Fibroblast of pulmonary artery (primary cell): Measurements from ENCODE around the gene NIPSNAP2.

Experiments
- DNase-seq: peaks from one replicate; pipeline ENCODE4 v3.0.0-alpha.2; 2010; ENCODE audit warnings: low read depth
- H3K4me3 ChIP-seq: replicated peaks from 2 replicates; pipeline ENCODE4 v1.5.1; 2011; ENCODE audit warnings: low read depth, mild to moderate bottlenecking, control low read depth, low read length, moderate library complexity
- TF ChIP-seq, protein P1 (sequence below): IDR thresholded peaks from 2 replicates; pipeline ENCODE4 v1.5.1; 2011; ENCODE audit warnings: mild to moderate bottlenecking, control low read depth, low read length, inconsistent platforms; ENCODE audit errors: missing control alignments

NIPSNAP2 gene

DNA sequence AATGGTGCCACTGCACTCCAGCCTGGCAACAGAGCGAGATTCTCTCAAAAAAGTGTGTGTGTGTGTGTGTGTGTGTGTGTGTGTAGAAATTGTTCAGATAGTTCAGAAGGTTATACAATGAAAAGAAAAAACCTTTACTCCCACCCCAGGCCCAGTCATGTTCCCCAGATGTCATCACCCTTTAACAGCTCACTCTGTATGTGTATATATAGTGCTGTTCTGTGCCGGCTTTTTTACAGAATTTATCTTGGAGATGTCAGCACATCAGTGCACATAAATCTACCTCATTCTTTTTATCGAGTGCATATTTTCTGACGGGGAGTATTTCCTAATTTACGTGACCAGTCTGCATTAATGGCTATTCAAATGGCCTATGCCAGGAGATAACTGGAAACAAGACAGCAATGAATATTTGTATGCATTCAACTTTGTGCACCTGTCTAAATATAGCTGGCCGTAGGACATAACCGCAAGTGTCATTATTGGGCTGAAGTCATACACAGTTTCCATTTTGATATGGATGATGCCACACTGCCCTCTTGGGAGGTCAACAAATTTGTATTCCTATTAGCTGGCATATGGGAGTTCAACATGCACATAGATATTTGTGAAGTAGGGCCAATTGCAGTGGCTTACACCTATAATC is 11.7 kb downstream of the NIPSNAP2 start:
- TF ChIP-seq, protein P1, sequence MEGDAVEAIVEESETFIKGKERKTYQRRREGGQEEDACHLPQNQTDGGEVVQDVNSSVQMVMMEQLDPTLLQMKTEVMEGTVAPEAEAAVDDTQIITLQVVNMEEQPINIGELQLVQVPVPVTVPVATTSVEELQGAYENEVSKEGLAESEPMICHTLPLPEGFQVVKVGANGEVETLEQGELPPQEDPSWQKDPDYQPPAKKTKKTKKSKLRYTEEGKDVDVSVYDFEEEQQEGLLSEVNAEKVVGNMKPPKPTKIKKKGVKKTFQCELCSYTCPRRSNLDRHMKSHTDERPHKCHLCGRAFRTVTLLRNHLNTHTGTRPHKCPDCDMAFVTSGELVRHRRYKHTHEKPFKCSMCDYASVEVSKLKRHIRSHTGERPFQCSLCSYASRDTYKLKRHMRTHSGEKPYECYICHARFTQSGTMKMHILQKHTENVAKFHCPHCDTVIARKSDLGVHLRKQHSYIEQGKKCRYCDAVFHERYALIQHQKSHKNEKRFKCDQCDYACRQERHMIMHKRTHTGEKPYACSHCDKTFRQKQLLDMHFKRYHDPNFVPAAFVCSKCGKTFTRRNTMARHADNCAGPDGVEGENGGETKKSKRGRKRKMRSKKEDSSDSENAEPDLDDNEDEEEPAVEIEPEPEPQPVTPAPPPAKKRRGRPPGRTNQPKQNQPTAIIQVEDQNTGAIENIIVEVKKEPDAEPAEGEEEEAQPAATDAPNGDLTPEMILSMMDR, result no peak
- DNase-seq, result no peak
- no peak overlapping the region for H3K4me3 ChIP-seq

GRCh38 chr7:55977831-55978230 is 13.4 kb downstream of the NIPSNAP2 start:
- no peak overlapping the region for H3K4me3 ChIP-seq

GRCh38 chr7:55980266-55980665 is 15.9 kb downstream of the NIPSNAP2 start:
- no peak overlapping the region for H3K4me3 ChIP-seq

More at GRCh38 chr7:55977831-55978230, 13.4 kb downstream of the NIPSNAP2 start:
- TF ChIP-seq, protein P1, result no peak
- peak; percentile 72 for DNase-seq

GRCh38 chr7:55983537-55983936 is 19.2 kb downstream of the NIPSNAP2 start:
- no peak for DNase-seq
- TF ChIP-seq, protein P1, result no peak
- no peak overlapping the region for H3K4me3 ChIP-seq

More at GRCh38 chr7:55980266-55980665, 15.9 kb downstream of the NIPSNAP2 start:
- TF ChIP-seq, protein P1, result no peak
- DNase-seq, result no peak

- H3K4me3 ChIP-seq, result no peak overlapping the region
- TF ChIP-seq, protein P1, result no peak
- no peak for DNase-seq
Measured at GRCh38 chr7:55992346-55992745, 28.0 kb downstream of the NIPSNAP2 start.

DNA sequence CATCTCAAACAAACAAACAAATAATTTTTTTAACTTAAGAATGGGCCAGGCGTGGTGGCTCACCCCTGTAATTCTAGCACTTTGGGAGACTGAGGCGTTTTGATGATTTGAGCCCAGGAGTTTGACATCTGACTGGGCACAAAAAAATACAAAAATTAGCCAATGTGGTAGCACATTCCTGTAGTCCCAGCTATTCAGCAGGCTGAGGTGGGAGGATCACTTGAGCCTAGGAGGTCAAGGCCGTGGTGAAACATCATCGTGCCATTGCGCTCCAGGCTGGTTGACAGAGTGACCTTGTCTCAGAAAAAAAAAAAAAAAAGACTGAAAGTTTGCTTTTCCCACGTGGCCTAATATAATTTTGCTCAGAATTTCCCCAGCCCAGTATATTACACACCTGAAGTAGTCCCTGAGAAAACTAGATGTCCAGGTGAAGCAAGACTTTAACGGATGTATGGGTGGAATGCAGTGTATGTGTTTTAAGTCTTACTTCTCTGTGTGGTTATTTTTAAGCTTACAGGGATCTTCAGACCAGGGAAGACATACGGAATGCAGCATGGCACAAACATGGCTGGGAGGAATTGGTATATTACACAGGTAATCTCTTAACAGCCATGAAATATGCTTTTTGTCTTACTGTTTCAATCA is 32.6 kb downstream of the NIPSNAP2 start:
- no peak for DNase-seq
- no peak overlapping the region for H3K4me3 ChIP-seq
- TF ChIP-seq, protein P1, result no peak
